GM13977 (cell line): ENCODE results near the gene SLC39A9.

Source experiments
- DNase-seq: peaks from one replicate; pipeline ENCODE4 v3.0.0; 2012; ENCODE audit warnings: low spot score
- in situ Hi-C: fragments of 300-500 bp; cut with MboI; formaldehyde crosslinking; loops from one replicate; pipeline ENCODE4 v1.12.0; 2022; ENCODE audit warnings: low sequenced_read_pairs, low pct_unique_long_range_greater_than_20kb, mixed read lengths, inconsistent platforms; ENCODE audit not compliant: unreplicated experiment
- TF ChIP-seq, protein P1 (sequence below): IDR thresholded peaks from 2 replicates; pipeline ENCODE4 v1.5.1; 2012; ENCODE audit warnings: mild to moderate bottlenecking, control low read depth; ENCODE audit not compliant: insufficient read depth; ENCODE audit errors: extremely low read depth, missing control alignments

Gene SLC39A9

DNA sequence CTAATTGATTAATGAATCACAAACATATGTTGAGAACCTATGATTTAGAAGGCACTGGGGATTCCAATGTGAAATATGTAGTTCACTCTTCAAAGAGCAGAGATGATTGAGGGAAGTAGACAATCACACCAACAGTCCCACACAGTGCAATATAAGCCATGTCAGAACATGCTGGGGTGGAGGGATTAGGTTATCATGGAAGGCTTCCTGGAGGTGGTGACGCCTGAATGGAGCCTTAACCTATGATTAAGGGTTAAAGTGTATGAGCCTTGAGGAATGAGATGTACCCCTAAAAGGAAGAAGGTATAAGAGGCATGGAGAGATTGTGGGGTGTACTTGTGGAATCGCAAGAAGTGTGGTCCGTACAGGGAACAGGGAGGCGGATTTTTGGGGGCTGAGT, 31.7 kb upstream of the SLC39A9 start:
- in situ Hi-C loops, result no loop called here
- TF ChIP-seq, protein P1, sequence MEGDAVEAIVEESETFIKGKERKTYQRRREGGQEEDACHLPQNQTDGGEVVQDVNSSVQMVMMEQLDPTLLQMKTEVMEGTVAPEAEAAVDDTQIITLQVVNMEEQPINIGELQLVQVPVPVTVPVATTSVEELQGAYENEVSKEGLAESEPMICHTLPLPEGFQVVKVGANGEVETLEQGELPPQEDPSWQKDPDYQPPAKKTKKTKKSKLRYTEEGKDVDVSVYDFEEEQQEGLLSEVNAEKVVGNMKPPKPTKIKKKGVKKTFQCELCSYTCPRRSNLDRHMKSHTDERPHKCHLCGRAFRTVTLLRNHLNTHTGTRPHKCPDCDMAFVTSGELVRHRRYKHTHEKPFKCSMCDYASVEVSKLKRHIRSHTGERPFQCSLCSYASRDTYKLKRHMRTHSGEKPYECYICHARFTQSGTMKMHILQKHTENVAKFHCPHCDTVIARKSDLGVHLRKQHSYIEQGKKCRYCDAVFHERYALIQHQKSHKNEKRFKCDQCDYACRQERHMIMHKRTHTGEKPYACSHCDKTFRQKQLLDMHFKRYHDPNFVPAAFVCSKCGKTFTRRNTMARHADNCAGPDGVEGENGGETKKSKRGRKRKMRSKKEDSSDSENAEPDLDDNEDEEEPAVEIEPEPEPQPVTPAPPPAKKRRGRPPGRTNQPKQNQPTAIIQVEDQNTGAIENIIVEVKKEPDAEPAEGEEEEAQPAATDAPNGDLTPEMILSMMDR, result no peak
- no peak for DNase-seq

DNA sequence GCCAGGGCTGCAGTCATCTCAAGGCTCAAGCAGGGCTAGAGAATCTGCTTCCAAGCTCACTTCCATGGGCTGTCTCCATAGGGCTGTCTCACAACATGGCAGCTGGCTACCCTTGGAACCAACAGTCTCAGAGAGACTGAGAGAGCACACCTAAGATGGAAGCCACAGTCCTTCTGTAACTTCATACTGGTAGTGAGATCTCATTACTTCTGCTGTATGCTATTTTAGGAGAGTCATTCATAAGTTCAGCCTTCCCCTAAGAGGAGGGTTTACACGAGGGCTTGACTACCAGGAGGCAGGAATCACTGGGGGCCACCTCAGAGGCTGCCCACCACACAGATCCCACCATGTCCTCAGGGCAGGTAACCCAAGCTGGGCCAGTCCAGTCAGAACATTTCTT, 30.1 kb upstream of the SLC39A9 start:
- in situ Hi-C loops, result no loop called here
- TF ChIP-seq, protein P1, result no peak
- no peak for DNase-seq

DNA sequence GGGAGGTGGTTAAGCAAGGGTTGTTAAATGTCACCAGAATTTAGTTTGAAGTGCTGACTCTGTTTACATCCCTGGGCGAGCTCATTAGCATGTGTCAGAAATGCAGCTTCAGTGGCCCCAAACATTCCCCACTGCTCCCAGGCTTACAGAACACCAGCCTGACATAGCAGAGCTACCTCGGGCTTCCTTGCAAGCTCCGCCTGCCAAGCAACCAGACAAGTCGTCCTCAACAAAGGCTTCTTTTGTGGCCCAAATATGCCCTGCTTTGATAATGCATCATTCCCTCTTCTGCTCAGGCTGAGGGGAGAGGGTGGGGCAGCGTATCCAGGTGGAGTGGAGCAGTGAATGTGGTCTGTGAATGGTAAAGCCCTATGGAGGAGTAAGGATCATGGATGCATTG, 28.4 kb upstream of the SLC39A9 start:
- TF ChIP-seq, protein P1, result no peak
- in situ Hi-C loops, result no loop called here
- DNase-seq, result no peak

DNA sequence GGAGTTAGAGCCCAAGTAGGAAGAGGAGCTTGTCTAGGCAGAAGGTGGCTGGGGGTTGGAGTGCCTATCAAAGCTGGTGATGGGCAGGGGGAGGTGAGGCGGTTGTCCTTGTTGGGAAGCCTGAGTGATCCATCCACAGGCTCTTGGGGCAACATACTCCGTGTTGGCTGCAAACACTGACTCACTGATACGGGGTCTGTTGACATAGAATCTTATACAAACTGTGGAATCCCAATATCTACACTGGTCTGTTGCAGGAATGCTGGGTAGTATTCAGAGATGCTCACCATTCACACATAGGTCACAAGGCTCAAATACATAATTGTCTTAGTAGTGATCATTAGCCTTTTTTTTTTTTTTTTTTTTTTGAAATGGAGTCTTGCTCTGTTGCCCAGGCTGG, 26.3 kb upstream of the SLC39A9 start:
- in situ Hi-C loops, result no loop called here
- DNase-seq, result no peak
- TF ChIP-seq, protein P1, result no peak

DNA sequence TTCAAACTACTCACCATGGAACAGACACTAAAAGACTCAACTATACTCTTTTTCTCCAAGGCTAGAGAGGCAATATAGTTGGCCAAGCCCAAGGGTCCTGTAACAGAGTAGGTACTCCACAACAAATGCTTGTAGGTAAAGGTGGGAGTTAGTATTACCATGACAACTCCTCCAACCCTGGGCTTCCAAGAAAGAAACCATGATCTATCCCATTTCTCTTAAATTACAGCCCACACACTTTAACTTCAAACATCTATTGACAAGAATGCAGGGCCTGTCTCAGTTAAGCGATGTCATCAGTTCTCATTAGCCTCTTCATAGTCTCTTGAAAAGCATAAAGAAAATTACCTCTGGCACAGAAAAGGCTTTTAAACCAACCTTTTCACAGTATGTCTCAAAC, 25.4 kb upstream of the SLC39A9 start:
- in situ Hi-C loops, result no loop called here
- DNase-seq, result no peak
- TF ChIP-seq, protein P1, result no peak

DNA sequence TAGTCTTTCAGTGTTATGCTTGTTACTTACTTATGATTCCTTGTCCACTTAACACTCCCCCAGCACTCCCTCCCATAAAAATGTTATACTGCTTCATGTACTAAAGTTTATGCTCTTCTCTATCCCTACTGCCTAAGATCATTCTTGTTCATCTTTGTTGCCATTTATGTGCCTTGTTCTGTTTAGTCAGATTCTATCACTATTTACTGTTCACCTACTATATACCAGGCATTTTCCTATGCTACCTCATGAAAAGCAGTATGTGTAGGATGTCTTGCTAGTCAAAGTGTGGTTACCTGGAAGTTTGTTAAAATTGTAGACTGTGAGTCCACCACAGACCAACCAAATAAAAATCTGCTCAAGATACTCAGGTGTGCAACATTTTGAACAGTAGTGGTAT, 24.3 kb upstream of the SLC39A9 start:
- in situ Hi-C loops, result no loop called here
- TF ChIP-seq, protein P1, result no peak
- no peak for DNase-seq

DNA sequence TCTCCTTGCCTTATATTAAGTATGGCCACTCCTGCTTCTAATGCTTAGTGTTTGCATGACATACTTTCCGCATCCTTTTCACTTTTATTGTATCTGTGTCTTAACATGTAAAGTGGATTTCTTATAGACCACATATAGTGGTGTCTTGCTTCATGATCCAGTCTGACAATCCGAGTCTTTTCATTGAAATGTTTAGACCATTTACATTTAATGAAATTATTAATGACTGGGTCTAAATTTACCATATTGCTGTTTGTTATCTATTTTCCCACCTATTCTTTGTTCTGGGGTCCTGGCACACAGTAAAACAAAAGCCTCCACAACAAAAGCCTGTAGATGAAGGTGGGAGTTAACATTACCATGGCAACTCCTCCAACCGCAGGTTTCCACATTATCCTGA, 23.3 kb upstream of the SLC39A9 start:
- TF ChIP-seq, protein P1, result no peak
- in situ Hi-C loops, result no loop called here
- DNase-seq, result no peak
